B cell (primary cell): ENCODE measurements around the gene MTUS2.

Experiments
- EZH2 ChIP-seq: IDR thresholded peaks from 2 replicates; pipeline ENCODE4 v1.6.1; 2012; ENCODE audit warnings: borderline replicate concordance, low read depth, mild to moderate bottlenecking, moderate library complexity, low read length; ENCODE audit not compliant: insufficient read depth, poor library complexity, severe bottlenecking
- TF ChIP-seq, protein P1 (sequence below): fragments of 200-600 bp; IDR thresholded peaks from one replicate; pipeline ENCODE4 v1.8.0; 2022; ENCODE audit warnings: antibody characterized with exemption, mild to moderate bottlenecking

DNA sequence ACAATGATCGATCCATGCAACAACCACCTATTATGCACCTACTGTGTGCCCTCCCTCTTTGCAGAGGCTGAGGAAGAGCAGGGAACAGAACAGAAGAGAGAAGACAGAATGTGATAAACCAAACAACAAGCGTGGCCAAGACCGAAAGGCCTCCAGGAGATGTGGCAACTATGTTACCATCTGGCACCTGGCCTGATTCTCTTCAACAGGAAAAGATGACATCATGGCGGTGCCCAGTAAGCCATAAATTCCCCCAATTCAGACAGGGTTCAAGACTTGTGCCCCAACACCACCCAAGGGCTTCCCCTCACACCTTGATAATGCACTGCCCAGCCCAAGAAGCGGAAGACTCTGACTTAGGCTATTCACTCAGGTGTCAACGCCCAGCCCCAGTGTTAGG lies 731.1 kb downstream of the MTUS2 start:
- TF ChIP-seq, protein P1, sequence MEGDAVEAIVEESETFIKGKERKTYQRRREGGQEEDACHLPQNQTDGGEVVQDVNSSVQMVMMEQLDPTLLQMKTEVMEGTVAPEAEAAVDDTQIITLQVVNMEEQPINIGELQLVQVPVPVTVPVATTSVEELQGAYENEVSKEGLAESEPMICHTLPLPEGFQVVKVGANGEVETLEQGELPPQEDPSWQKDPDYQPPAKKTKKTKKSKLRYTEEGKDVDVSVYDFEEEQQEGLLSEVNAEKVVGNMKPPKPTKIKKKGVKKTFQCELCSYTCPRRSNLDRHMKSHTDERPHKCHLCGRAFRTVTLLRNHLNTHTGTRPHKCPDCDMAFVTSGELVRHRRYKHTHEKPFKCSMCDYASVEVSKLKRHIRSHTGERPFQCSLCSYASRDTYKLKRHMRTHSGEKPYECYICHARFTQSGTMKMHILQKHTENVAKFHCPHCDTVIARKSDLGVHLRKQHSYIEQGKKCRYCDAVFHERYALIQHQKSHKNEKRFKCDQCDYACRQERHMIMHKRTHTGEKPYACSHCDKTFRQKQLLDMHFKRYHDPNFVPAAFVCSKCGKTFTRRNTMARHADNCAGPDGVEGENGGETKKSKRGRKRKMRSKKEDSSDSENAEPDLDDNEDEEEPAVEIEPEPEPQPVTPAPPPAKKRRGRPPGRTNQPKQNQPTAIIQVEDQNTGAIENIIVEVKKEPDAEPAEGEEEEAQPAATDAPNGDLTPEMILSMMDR: no peak
- TF ChIP-seq EZH2: no peak
